C1 segment of cervical spinal cord (tissue), 14 donors: ENCODE results near the gene ANKRD13B.

ENCODE experiments used
- DNase-seq, 14 donors: peaks; one replicate each; lab custom pipeline; 2025; lab: John Stamatoyannopoulos, UW

The ANKRD13B gene

GRCh38 chr17:29568331-29569244 lies 24.3 kb upstream of the ANKRD13B start, which contains the start of gene TP53I13:
Gene TP53I13, plus strand, starts transcription at chr17:29568701. Its CDS starts 58 bp downstream, at chr17:29568759.
- DNase-seq: peak in 12 of 14 donors; percentile 10 to 88 (median 73)

- no peak for DNase-seq
These were observed 23.5 kb upstream of the ANKRD13B start for GRCh38 chr17:29569245-29569950.

GRCh38 chr17:29570521-29570920 lies 22.4 kb upstream of the ANKRD13B start:
- DNase-seq: no peak

GRCh38 chr17:29571486-29571882 lies 21.4 kb upstream of the ANKRD13B start:
- DNase-seq: no peak

GRCh38 chr17:29571883-29572681 lies 20.9 kb upstream of the ANKRD13B start:
- no peak for DNase-seq

- peak in 6 of 14 donors; percentile 23 to 70 (median 48) for DNase-seq
These were observed 20.0 kb upstream of the ANKRD13B start for GRCh38 chr17:29572691-29573557.

GRCh38 chr17:29573558-29573869 lies 19.4 kb upstream of the ANKRD13B start:
- no peak for DNase-seq

GRCh38 chr17:29573871-29574731 lies 18.8 kb upstream of the ANKRD13B start:
- no peak for DNase-seq

- no peak for DNase-seq
These were observed 18.0 kb upstream of the ANKRD13B start for GRCh38 chr17:29574732-29575510.

GRCh38 chr17:29575511-29576213 lies 17.3 kb upstream of the ANKRD13B start:
- DNase-seq: no peak

GRCh38 chr17:29576214-29577000 lies 16.5 kb upstream of the ANKRD13B start:
- no peak for DNase-seq

- no peak for DNase-seq
These were observed 15.9 kb upstream of the ANKRD13B start for GRCh38 chr17:29577001-29577370.

GRCh38 chr17:29577385-29578211 lies 15.3 kb upstream of the ANKRD13B start:
- DNase-seq: peak in 11 of 14 donors; percentile 35 to 81 (median 53)

- DNase-seq: no peak
These were observed 14.1 kb upstream of the ANKRD13B start for GRCh38 chr17:29578626-29579485.

GRCh38 chr17:29579866-29580771 lies 12.8 kb upstream of the ANKRD13B start:
- DNase-seq: peak in 13 of 14 donors; percentile 42 to 83 (median 76)
